G401 (cell line): ENCODE measurements around the gene SIAH1. TPM values are rescaled to one million over a fixed set of nuclear protein-coding genes. Genes with fewer than 3 reads are reported as not detected.
"Not testable (repeated sequence)": the region's sequence is repeated elsewhere in the genome, so short reads cannot be mapped to it uniquely, and the experiment has no call there.

Source experiments
- DNase-seq: peaks from one replicate; pipeline ENCODE4 v3.0.0-alpha.2; 2015; ENCODE audit warnings: low spot score
- in situ Hi-C: cut with HindIII; loops from 2 replicates; pipeline ENCODE4 v1.10.0; 2016; ENCODE audit warnings: low sequenced_read_pairs, mixed read lengths
- total RNA-seq: library from RNA; depleted of rRNA; stranded (reverse); fragments of >200 nt; shearing (Covaris generic); gene quantifications from 2 replicates; pipeline ENCODE4 v1.2.3, GENCODE V29; 2014

SIAH1 gene
- total RNA-seq, 1 experiment from 2014 or later: 21.3 TPM

DNA sequence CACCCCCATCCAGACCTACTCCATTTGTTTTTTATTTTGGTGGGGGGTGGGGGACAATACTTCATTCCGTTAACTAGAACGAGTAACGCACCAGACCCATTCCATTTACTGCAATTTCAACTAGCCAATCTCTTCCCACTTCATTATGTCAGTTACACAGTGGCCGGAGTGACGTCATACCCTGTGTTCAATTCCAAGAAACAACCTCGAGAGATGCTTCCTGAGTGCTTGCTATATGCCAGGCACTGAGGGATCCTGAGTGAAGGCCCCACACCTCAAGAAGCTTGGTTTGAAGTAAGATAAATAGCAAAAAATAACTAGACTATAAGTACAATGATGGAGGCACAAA is 9.1 kb upstream of the SIAH1 start:
- no peak for DNase-seq
- in situ Hi-C loops: no loop called here

DNA sequence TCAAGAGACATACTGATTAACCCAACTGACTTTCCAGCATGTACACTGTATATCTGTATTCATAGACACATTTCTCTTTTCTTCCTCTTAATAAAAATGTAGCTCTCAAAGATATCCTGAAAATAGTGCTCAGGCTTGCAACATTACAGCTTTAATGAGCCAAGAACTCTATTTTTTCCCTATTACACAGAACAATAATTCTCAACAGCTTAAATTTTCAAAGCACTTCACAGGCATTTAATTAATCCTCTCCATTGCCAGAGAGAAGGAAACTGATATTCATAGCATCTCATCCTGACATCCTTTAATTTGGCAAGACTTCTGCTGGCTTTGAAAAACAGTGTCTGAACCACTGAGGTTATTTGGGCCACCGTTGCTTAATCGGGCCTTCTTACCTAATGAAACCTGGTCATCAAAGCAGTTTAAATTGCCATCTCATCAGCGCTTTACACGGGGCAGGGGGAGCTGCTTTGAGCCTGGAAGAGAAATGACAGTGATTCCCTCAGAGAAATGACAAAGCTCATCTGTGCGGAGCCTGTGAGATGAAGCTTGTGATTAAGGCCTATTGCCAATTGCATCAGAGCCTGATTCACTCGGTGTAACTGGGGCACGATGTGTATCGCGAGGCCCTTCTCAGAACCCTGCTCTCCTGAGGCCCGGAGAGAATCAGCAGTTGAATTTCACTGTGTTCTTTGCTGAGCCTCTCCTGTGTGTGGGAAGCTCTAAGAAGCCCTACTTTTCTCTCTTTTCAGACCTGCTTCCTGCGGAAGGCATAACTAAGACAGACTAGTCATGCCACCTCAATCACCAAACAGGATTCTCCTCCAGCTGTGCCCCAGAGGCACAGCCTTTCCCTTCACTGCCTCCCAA is 8.5 kb upstream of the SIAH1 start:
- DNase-seq: peak; percentile 69
- in situ Hi-C loops: no loop called here

DNA sequence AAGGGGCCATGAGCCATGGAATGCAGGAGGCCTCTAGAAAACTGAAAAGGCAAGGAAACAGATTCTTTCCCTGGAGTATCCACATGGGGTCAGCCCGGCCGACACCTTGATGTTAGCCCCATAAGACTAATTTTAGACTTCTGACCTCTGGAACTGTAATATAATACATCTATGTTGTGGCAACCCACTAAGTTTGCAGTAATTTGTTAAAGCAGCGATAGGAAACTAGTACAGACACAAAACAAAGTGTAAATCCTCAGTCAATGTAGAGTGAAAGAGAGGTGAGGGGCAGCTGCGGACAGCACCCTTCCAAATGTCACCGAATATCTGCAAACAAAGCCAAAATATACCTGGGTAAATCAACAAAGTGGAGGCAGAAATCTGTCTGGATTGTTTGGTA is 7.2 kb upstream of the SIAH1 start:
- in situ Hi-C loops: no loop called here
- DNase-seq: no peak

DNA sequence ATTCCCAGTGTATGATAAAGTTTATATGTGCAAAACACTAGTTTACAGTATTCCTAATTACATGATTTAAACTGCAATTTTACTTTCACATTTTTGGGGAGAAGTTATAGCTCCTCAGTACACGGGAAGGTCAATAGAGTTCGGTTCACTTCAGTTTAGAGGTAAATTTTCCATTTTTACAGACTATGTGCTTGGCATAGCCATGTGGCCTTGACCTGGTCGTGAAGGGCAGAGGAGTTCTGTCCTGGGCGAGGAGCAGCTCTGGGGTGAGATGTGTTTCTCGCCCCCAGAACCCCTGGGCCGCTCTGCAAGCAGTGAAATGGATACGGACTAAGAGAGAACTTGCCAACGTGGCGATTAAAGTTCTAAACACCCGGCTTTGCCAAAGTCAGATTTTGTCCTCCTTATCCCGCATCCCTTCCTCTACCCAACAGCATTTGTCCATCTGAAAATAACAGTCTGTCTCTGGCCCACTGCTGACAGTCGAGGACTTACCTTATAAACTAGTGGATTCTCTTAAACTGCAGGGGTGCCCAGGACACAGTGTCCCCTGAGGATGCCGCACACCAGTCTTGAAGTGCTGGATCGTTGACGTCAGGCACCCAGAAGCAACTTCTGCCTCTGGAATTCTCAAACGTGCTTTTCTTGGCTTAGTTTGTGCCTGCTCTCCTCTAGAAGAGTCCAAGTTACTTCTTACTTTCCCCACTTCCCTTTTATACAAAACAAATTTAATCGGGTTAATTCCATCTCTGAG is 1.5 kb upstream of the SIAH1 start:
- no peak for DNase-seq
- in situ Hi-C loops: no loop called here

DNA sequence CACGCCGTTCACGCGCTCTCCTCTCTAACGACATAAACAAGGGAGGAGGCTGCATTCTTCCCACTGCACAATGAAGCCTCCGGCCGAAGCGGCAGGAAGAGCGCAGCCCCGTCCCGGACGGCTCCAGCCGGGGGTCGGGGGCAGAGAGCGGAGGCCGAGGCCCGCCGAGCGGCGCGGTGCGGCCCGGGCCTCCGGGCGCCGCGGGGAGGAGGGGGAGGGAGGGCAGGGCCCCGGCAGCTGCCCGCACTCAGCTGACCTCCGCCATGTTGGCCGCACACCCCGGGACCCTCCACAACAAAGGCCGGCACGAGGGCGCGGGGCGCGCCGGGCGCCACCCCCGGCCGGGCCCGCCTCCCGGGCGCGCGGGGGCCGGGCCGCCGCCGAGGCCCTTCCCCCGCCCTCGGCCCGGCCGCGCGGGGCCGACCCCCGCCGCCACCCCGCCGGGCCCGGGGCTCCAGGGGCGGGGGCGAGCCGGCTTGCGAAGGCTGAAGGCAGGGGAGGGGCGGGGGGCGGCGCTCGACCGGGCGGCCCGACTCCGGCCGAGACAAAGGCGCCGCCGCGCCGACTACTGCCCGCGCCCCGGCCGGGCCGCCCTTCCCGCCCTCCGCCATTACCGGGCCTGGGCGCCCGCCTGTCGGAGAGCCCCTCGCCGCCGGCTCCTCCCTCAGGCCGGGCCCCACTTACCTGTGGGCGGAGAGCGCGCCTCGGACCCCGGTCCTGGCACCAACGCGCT is 527 bp downstream of the SIAH1 start:
- in situ Hi-C loops: no loop called here
- DNase-seq: peak; percentile 43

DNA sequence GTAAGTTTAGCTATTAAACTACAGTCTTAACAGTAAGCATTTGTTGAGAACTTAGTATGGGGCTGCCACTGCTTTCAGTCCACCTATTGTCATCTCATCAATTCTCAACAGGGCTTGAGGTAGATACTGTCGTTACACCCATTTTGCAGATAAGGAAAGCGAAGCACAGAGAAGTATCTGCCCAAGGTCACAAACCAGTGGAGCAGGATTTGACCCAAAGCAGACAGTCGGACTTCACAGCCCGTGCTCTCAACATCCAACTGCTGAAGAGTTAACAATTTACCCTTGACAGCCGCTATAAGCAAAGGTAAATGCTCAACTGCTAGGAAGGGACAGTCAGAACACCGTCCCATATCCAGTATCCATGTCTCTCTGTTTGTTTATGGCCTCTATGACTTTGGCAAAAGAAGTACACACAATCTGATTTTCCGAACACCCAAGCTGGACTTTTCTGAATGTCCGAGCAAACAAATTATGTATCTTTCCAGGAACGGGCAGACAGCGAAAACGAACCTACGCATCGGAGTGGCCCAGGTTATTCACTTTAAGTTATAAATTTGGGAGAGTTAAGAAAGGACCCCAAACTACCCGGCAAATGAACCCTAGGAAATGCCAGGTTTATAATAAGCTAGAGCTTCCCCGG is 1.2 kb downstream of the SIAH1 start:
- in situ Hi-C loops: no loop called here
- peak; percentile 34 for DNase-seq

DNA sequence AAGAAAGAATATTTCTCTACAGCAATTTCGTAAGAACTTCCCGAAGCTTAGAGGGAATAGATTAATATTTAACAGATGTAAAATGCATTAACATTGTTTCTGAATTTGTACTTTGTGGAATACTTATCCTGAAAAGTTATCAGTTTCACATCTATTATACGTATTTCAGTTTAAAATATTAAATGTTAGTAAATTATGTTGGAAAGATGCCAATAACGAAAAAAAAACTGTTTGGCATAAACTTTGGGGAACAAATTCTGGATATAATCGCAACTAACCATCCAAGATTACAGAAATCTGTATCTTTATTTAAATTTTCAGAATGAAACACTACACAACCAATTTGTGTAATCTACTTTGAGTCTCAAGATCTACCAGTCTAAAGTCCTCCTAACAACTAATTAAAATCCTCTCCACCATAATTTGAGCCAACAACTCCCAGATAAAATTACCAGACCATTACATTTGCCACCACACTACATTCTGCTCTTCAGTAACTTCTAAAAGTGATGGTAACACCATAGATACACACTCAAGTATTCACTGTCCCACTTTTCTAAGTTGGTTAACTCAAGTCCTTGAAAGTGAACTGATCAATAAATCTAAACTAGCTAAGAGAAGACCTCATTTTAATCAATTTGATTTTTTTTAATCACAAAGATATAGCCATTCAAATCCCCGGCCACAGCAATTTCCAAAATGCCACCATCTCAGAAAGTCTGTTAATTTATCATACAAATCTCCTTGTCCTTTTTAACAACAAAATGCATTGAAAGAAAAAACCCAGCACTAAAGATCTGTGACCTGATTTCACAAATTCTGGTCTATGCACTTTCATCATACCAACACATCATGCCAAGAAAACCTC is 2.0 kb downstream of the SIAH1 start:
- in situ Hi-C loops: no loop called here
- no peak for DNase-seq

DNA sequence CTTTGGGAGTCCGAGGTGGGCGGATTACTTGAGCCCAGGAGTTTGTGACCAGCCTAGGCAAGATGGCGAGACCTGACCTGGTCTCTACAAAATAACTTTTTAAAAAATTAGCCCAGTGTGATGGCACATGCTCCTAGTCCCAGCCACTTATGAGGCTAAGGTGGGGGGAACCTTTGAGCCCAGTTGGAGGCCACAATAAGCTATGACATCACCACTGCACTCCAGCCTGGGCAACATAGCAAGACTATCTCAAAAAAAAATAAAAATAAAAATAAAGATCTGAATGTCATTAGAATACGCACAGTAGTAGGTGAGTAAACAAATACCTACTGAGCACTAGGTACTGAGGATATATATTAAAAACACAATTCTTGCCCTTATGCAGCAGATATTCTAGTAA is 3.1 kb downstream of the SIAH1 start:
- in situ Hi-C loops: no loop called here
- DNase-seq: no peak

DNA sequence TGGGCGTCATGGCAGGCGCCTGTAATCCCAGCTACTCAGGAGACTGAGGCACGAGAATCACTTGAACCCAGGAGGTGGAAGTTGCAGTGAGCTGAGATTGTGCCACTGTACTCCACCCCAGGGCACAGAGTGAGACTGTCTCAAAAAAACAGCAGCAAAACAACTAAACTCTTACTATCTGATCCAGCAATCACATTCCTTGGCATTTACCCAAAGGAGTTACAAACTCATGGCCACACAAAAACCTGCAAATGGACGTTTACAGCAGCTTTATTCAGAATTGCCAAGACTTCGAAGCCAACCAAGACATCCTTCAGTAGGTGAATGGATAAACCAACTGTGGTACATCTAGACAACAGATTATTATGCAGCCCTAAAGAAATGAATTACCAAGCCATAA is 4.0 kb downstream of the SIAH1 start:
- in situ Hi-C loops: no loop called here
- DNase-seq: no peak

DNA sequence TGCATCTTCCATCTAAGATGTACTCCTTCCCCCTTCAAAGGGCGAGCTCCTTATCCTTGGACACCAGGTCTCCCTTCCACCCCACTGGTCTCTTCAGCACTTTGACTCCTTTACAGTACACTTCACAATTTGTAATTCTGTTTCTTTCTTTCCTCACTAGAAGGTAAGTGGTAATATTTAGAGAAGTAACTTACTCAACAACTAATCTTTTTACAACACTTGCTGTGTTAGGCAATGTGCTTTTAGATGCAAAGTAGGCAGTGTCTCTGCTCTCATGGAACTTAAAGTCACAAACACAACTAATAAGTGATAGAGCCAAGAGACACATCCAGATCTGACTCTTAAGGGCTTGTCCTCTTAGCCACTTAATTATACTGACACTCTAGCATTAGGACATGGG is 6.4 kb downstream of the SIAH1 start:
- in situ Hi-C loops: no loop called here
- no peak for DNase-seq

DNA sequence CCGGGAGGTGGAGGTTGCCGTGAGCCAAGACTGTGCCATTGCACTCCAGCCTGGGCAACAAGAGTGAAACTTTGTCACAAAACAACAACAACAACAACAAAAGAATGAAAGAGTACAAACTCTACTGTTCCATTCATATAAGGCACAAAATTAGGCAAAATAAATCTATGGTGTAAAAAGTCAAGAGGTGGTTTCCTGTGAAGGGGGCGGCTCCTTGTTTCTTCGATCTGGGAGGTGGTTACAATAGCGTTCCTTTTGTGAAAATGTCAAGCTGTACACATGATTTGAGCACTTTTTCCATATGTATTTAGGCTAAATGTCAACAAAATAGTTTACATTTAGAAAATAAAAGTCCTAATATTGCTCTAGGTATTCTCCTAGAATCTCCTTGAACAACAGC is 6.9 kb downstream of the SIAH1 start:
- no peak for DNase-seq
- in situ Hi-C loops: no loop called here

DNA sequence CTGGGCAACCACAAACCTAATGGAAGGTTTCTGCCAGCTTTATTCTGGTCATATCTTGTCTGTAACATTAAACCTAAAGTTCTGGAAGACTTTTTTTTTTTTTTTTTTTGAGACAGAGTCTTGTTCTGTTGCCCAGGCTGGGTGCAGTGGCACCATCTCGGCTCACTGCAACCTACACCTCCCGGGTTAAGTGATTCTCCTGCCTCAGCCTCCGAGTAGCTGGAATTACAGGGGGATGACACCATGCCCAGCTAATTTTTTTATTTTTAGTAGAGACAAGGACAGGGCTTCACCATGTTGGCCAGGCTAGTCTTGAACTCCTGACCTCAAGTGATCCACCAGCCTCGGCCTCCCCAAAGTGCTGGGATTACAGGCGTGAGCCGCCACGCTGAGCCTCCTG is 7.9 kb downstream of the SIAH1 start:
- in situ Hi-C loops: not testable (repeated sequence)

DNA sequence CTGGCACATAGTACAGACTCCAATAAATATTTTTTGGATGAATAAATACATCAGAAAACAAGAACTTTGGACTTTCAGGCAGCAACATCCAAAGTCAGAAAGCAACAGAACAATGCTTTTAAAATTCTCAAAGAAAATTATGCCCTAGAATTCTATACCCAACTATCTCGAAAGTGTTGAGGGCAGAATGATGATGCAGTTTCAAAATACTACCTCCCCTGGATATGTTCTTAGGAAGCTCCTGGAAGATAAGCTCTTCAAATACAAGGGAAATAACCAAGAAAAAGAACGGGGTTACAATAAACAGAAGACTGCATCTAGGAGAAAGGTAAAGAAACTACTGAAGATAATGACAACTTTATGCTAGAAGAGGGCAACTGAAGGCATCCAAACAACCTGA is 11.0 kb downstream of the SIAH1 start:
- in situ Hi-C loops: no loop called here

More for the DNA sequence above, 7.9 kb downstream of the SIAH1 start:
- DNase-seq: not testable (repeated sequence)

DNA sequence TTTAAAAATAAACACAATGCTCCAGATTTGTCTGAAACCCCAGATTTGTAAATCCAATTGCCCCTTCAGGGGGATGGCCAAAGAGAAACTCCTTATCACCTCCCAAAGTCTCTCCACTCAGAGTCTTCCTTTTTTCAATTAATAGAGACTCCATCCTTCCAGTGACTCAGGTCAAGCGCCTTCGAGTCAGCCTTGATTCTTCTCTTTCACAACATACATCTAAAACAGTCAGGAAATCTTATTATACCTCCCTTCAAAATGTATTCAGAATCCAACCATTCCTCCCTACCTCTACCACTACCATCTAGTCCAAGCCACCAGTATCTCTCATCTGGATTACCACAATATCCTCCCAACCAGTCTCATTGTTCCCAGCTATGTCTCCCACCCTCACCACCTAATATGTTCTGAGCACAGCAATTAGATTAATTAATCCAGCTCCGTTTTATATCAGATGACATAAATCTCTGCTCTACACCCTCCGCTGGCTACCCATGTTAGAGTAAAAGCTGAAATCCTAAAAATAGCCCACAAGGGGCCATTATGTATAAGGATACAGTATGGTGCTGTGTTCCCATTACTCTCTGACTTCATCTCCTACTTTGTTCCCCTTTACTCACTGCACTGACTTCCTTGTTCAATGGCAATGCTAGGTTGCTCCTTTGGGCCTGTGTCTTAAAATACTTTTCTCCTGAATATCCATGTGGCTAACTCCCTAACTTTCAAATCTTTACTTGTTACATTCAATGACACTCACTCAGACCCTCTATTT is 11.8 kb downstream of the SIAH1 start:
- in situ Hi-C loops: no loop called here
- DNase-seq: no peak

More for the DNA sequence above, 11.0 kb downstream of the SIAH1 start:
- no peak for DNase-seq

DNA sequence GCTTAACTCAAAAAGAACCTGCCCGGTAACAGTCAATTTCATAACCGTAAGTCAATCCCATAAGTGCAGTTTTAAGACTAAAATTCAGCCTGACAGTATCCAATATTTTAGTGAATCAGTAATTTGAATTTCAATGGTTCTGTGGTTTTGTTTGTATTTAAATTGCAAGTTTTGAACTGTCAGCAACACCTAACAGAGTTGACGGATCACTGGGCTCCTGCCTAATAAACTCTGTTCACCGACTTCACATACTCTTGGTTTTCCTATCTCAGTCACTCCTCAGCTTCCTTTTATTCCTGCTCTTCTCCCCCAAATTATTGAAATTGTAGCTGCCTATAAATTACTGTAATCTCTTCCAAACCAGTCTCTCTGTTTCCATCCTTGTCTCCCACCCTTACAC is 12.5 kb downstream of the SIAH1 start:
- in situ Hi-C loops: no loop called here
- DNase-seq: no peak

DNA sequence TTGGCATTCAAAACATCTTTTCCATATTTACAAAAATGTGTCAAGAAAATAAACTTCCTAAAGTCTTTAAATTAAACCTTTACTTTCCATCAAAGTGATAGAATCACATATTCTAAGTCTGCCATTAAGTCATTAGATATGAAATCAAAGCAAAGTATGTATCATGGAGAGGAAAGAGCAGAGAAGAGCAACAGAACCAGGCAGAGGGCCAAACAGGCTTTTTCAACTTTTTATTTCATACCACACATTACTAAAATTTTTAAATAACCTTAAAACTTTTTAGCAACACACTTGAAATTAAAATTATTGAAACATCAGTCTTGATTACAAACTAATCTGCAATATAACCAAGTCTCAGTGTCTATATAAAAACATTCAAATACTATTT is 13.8 kb downstream of the SIAH1 start:
- in situ Hi-C loops: no loop called here
- no peak for DNase-seq

DNA sequence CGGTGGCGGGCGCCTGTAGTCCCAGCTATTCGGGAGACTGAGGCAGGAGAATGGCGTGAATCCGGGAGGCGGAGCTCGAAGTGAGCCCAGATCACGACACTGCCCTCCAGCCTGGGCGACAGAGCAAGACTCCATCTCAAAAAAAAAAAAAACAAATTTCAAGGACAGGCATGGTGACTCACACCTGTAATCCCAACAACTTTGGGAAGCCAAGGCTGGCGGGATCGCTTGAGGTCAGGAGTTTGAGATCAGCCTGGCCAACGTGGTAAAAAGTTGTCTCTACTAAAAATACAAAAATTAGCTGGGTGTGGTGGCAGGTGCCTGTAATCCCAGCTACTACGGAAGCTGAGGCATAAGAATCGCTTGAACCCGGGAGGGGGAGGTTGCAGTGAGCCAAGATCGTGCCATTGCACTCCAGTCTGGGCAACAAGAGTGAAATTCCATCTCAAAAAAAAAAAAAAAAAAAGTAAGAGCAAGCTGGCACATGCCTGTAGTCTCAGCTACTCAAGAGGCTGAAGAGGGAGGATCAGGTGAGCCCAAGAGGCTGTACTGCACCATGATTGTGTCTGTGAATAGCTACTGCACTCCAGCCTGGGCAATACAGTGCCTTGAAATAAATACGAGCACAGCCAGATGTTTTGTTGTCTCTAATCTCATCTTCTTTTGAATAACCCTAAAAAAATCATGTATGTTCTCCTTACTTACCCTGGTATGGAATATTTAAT is 14.4 kb downstream of the SIAH1 start:
- DNase-seq, in situ Hi-C loops: not testable (repeated sequence)
